ENCODE results near the gene RELL1.
A peak's percentile ranks its signal among the peaks of the same experiment; 100 is the strongest.

Gene RELL1

GRCh38 chr4:37686373-37687193 lies at the start of gene RELL1:
TSS of gene RELL1 (minus strand) at chr4:37686376. CDS start at chr4:37686287, 89 bp downstream.
- DNase-seq = peak; percentile 100

GRCh38 chr4:37735578-37735977 lies 49.4 kb upstream of the RELL1 start:
- no peak for DNase-seq

GRCh38 chr4:37734989-37735388 lies 48.8 kb upstream of the RELL1 start:
- no peak for DNase-seq

- no peak for DNase-seq
Observed at GRCh38 chr4:37733240-37733867, 47.2 kb upstream of the RELL1 start.

GRCh38 chr4:37732526-37733186 lies 46.5 kb upstream of the RELL1 start:
- DNase-seq = peak; percentile 42

GRCh38 chr4:37729649-37730004 lies 43.5 kb upstream of the RELL1 start:
- DNase-seq = no peak

GRCh38 chr4:37728064-37728463 lies 41.9 kb upstream of the RELL1 start:
- no peak for DNase-seq

GRCh38 chr4:37727635-37728034 lies 41.5 kb upstream of the RELL1 start:
- DNase-seq = no peak

- DNase-seq = no peak
Observed at GRCh38 chr4:37726666-37727065, 40.5 kb upstream of the RELL1 start.

GRCh38 chr4:37725718-37726117 lies 39.5 kb upstream of the RELL1 start:
- DNase-seq = peak; percentile 62

GRCh38 chr4:37723067-37723466 lies 36.9 kb upstream of the RELL1 start:
- peak; percentile 19 for DNase-seq

- DNase-seq = peak; percentile 80
Observed at GRCh38 chr4:37721995-37722638, 35.9 kb upstream of the RELL1 start.

GRCh38 chr4:37719021-37719420 lies 32.8 kb upstream of the RELL1 start:
- no peak for DNase-seq

- DNase-seq = peak; percentile 61
Observed at GRCh38 chr4:37717576-37717975, 31.4 kb upstream of the RELL1 start.

GRCh38 chr4:37715889-37716402 lies 29.8 kb upstream of the RELL1 start:
- DNase-seq = peak; percentile 90

GRCh38 chr4:37710491-37710890 lies 24.3 kb upstream of the RELL1 start:
- no peak for DNase-seq

GRCh38 chr4:37706032-37706431 lies 19.9 kb upstream of the RELL1 start:
- no peak for DNase-seq

- DNase-seq = no peak
Observed at GRCh38 chr4:37705571-37705970, 19.4 kb upstream of the RELL1 start.

- no peak for DNase-seq
Observed at GRCh38 chr4:37699868-37700481, 13.8 kb upstream of the RELL1 start.

- no peak for DNase-seq
Observed at GRCh38 chr4:37697566-37697965, 11.4 kb upstream of the RELL1 start.

GRCh38 chr4:37693450-37694190 lies 7.4 kb upstream of the RELL1 start:
- no peak for DNase-seq

GRCh38 chr4:37693030-37693429 lies 6.9 kb upstream of the RELL1 start:
- DNase-seq = no peak

All from activated CD4-positive, alpha-beta T cell treated with anti-CD3 and anti-CD28 coated beads, Interleukin-10, Interleukin-2, amounts not matched to agents 100 ng/mL and 50 ng/mL, durations not matched to agents 16 hours and 8 hours (primary cell).